GM12872 (cell line): ENCODE data around the gene RICTOR.

ENCODE experiments used
- TF ChIP-seq, protein P1 (sequence below): IDR thresholded peaks from 3 replicates; pipeline ENCODE4 v1.5.1; 2011; ENCODE audit warnings: low read depth, mild to moderate bottlenecking, low read length, moderate library complexity; ENCODE audit not compliant: insufficient read depth

Gene RICTOR

DNA sequence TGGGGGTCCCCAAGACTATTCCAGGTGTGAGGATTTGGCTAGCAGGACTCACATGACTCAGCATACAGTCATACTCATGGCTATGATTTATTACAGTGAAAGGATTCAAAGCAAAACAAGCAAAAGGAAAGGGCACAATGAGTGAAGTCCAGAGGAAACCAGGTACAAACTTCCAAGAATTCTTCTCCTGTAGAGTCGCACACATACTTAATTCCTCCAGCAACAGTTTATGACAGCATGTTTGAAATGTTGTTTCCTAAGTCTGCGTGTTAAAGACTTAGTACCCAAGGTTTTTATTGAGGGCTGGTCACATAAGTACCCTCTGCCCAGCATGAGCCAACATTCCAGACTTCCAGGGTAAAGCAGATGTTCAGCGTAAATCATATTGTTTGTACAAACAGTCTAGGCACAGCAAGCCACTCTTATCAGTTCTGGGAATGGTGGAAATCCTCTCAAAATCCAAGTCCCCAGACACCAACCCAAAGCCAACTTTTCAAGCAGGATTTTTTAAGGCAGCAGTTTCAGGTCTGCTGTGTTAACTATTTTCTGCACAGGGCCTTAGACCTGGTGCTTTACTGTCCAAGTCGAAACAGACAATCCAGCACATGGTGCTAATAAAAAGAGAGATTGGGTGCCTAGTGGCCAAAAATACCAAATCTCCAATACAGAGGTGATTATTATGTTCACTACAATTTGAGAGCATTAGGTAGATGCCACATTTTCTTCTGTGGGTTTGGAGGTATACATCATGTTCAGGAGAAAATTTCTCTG lies 18.6 kb upstream of the RICTOR start:
- TF ChIP-seq, protein P1, sequence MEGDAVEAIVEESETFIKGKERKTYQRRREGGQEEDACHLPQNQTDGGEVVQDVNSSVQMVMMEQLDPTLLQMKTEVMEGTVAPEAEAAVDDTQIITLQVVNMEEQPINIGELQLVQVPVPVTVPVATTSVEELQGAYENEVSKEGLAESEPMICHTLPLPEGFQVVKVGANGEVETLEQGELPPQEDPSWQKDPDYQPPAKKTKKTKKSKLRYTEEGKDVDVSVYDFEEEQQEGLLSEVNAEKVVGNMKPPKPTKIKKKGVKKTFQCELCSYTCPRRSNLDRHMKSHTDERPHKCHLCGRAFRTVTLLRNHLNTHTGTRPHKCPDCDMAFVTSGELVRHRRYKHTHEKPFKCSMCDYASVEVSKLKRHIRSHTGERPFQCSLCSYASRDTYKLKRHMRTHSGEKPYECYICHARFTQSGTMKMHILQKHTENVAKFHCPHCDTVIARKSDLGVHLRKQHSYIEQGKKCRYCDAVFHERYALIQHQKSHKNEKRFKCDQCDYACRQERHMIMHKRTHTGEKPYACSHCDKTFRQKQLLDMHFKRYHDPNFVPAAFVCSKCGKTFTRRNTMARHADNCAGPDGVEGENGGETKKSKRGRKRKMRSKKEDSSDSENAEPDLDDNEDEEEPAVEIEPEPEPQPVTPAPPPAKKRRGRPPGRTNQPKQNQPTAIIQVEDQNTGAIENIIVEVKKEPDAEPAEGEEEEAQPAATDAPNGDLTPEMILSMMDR: no peak

DNA sequence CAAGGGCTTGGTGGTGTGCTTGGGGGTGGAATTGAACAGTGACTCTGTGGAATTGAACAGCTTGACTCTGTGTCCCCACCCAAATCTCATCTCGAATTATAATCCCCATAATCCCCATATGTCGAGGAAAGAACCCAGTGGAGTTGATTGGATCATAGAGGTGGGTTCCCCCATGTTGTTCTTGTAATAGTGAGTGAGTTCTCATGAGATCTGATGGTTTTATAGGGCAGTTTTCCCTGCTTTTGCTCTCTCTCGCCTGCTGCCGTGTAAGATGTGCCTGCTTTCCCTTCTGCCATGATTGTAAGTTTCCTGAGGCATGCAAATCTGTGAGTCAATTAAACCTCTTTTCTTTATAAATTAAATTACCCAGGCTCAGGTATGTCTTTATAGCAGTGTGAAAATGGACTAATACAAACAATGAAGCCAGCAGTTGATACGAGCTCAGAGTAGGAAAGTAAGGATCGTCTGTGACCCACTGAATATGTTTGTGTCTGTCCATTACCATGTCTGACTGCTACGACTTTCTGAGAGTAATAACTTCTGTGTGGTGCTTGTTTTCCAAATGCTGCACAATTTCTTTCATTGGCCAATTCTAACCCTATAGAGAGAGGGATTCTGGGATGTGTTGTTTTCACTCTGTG lies 17.9 kb upstream of the RICTOR start:
- TF ChIP-seq, protein P1: no peak

DNA sequence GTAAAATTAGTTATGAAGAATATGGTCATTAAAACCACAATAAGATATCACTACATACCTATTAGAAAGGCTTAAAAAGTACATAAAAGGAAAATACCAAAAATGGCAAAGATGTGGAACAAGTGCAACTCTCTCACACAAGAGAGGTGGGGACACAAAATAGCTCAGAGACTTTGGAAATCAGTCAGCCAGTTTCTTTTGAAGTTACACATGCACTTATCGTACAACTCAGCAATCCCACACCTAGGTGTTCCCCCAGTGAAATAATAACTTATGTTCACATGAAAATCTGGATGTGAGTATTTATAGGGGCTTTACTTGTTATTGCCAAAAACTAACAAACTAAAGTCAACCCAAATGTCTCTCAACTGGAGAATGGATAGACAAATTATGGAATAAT lies 9.8 kb upstream of the RICTOR start:
- TF ChIP-seq, protein P1: no peak

DNA sequence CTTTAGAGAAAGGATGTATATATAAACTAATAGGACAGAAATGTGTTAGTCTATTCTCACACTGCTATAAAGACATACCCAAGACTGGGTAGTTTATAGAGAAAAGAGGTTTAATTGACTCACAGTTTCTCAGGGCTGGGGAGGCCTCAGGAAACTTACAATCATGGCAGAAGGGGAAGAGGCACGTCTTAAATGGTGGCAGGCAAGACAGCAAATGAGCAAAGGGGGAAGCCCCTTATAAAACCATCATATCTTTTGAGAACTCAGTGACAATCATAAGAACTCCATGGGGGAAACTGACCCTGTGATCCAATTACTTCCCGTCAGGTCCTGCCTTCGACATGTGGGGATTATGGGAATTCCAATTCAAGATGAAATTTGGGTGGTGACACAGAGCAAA lies 8.8 kb upstream of the RICTOR start:
- TF ChIP-seq, protein P1: no peak

DNA sequence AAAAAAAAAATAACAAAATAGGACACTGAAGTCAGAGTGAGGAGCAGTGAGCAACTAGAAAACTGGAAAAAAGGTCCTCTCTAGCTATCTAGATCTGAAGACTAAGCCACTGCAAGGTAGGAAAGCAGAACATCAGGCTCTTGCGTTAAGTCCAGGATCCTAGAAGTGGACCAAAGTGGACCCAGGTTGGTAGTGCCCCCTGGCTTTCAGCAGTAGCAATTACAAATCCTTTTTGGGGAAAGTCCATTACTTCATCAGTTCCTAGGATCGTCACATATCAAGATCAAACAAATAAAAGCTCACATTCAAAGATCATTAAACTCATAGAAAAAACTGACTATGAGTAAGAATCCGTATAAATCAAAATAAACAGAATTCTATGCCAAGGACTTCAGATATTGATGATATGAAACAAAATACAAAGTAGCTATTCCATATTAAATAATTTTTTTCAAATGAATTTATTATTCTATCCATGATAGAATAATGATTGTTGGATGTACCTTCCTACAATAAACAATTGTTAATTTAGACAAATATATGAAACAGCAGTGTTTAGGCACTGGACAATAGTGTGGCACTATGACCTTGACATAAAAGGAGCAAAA lies 6.5 kb upstream of the RICTOR start:
- TF ChIP-seq, protein P1: peak; percentile 85

DNA sequence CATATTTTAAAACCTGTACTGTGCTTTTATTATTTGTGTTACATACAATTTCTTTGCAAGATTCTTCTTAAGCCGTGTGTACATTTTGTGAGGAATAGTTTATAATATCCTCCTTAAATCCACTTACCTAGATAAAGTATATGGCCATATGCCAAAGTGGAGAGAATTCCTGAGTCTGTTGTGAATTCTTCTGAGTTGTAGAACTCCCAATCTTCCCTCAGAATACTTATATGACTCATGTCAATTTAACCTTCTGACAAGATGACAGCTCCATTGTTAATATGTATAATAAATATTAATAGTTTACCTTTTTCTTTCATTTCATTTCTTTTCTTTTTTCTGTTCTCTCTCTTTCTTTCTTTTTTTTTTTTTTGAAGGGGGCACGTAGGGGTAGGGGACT lies 6.0 kb upstream of the RICTOR start:
- TF ChIP-seq, protein P1: no peak

DNA sequence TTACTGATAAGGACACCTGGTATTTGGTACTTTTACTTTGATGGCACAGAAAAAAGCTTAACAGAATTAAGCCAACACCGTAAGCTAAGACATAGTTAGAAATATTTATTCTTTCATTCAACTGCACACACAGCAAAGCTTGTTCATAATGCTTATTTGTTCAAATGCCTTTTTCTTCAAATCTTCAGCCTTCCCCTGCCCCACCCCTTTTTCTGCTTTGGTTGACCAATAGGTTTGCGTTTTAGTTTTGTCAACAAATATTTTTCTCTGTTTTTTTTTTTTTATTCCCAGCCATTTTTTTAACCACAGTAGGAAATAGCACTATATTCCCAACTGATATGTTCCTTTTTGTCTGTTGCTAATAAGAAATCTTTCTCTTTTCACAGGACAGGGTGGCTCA lies 4.9 kb upstream of the RICTOR start:
- TF ChIP-seq, protein P1: no peak
